DMS153 (cell line): ENCODE data around the gene TCP10L.
"Not testable (repeated sequence)": the region's sequence is repeated elsewhere in the genome, so short reads cannot be mapped to it uniquely, and the experiment has no call there.

Experiments
- DNase-seq: peaks from one replicate; lab custom pipeline; 2025; lab: John Stamatoyannopoulos, UW

TCP10L gene, protein sequence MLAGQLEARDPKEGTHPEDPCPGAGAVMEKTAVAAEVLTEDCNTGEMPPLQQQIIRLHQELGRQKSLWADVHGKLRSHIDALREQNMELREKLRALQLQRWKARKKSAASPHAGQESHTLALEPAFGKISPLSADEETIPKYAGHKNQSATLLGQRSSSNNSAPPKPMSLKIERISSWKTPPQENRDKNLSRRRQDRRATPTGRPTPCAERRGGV

DNA sequence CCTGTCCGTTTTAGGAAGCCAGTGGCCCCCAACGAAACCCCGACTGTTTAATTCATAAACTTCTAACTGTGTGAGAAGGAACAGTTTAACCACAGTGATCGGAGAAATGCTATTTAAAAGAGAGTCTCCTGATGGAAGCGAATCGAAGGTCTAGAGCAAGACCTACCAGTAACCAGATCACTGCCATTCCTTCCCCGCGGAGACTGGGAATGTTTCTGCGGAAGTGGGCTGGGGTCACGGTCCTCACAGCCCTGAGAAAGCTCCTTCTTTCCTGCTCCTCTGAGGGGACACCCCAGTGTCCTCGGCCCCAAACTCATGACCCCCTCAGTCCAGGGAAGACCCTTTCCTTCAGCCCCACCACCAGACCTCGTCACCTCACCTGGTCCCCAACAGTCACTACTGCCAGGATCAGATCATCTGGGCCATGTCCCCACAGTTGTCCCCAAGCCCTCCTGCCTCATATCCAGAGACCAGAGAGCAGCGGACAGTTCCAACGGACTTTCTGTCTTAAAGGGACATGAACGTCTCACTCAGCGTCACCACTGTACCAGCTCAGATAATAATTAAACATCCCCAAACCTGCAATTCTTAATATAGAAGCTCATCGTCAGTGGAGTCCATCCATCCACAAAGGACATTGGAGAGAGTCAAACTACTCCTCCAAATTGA lies at the start of gene TCP10L:
Gene TCP10L, minus strand, starts transcription at position 482 of the 669 bp plus-strand sequence. CDS start 1,219 bp downstream, outside the sequence.
- DNase-seq, result no peak

GRCh38 chr21:32626621-32627196 lies 41.4 kb upstream of the TCP10L start:
- no peak for DNase-seq

DNA sequence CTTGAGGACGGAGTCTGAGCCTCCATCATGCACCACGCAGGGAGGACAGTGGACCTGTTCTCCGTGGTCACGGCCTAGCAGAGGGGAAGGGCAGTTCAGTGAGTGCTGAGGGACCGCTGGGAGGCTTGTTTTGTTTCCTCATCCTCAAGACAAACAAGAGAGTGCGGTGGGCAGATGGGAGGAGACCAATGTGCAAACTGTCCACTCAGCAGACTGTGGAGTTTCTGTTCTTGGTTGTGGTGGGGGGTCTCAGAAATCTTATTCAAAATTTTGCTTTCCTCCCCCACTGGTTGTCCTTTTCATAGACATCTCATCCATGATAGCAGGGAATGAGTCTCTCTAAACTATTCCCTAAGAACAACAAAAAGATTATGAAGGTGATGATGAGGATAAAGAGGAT lies 32.9 kb upstream of the TCP10L start:
- DNase-seq, result not testable (repeated sequence)

DNA sequence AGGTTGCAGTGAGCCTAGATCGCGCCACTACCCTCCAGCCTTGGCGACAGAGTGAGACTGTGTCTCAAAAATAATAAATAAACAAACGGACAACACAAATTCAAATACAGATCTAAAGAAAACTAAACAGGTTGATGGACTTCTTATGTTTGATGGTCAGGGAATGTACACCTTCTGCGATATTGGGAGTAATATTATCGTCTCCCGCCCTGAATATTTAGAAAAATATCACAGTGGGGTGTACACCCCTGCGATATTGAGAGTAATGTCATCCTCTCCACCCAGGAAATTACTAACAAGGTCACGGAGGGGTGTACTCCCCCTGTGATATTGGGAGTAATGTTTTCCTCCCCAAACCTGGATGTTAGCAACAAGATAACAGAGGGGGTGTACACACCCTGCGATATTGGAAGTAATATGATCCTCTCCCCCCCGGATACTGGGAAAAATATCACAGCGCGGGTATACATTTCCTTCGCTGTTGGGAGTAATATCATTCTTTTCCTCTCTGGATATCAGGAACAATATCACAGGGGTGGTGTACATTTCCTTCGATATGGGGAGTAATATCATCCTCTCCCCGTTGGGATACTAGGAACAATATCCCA lies 28.2 kb upstream of the TCP10L start:
- DNase-seq, result no peak

GRCh38 chr21:32612999-32613337 lies 27.6 kb upstream of the TCP10L start:
- DNase-seq, result no peak

DNA sequence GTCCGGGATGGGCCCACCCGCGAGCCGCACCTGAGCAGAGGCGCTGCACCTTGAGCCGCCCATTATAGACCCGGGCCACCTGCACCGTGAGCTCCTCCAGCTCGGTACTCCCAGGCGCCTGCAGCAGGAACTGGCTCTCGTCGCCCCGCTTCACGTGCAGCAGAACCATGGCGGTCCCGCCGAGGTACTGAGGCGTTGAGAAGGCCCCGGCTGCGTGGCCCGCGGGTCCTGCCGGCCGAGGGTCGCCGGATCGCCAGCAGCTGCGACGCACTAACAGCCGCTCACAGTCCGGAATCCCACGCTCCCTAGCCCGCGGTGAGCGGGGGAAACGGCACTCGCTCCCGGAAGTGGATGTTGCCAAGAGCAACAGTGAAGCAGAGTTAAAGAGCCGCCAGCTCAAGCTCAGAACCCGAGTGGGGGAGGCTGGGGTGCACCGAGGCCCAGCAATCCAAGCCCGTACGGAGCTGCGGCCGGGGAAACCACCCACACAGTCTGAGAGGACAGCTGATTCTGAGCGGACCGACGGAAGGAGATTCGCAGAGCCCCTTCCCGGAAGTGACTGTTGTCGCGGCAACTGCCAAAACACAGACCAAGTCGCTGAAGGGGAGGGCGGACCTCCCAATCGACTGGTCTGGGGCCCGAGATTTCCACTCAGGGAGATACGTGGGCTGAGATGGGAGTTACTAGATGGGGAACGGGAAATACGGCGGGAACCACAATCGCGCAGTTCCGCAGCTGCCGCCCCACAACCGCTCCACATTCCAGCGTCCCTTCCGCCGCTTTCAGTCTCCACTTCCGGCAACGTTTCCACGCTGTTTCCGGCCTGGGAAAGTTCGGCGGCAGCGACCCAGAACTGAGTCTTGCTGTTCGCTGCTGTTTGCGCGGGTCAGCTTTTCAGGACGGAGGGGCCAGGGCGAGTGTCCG lies 27.0 kb upstream of the TCP10L start, which contains the start of gene CFAP298:
Gene CFAP298, minus strand, starts transcription at position 303 of the 924 bp plus-strand sequence. Its CDS starts 134 bp downstream, at position 169.
- peak; percentile 69 for DNase-seq

GRCh38 chr21:32611471-32611997 lies 26.2 kb upstream of the TCP10L start:
- no peak for DNase-seq

DNA sequence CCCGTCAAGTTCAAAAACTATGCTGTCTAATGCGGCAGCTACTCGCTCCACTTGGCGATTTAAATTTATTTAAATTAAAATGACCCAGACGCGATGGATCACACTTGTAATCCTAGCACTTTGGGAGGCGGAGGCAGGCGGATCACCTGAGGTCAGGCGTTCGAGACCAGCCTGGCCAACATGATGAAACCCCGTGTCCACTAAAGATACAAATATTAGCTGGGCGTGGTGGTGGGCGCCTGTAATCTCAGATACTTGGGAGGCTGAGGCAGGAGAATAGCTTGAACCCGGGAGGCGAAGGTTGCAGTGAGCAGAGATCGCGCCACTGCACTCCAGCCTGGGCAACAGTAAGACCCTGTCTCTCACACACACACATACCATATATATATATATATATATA lies 25.6 kb upstream of the TCP10L start:
- DNase-seq, result not testable (repeated sequence)

- no peak for DNase-seq
Observed at GRCh38 chr21:32608851-32609250, 23.5 kb upstream of the TCP10L start.

- no peak for DNase-seq
Observed at GRCh38 chr21:32605469-32605868, 20.1 kb upstream of the TCP10L start.

DNA sequence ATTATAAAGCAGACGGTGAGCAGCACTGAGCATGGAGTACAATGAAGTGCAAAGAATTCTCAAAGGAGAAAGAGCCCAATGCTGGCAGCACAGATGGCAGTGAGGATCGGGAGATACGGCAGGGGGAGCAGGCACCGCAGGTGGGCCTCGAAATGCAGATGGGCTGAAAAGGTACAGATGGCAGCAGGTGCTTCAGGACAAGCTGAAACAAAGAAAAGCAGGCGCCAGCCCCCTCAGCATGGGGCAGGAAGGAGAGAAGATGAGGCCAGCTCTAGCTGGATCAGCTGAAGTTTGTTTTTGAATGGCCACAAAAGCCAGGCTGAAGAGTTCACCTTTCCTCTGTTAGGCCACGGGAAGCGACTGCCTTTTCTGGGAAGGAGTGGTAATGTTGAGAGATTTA lies 19.1 kb upstream of the TCP10L start:
- no peak for DNase-seq

- DNase-seq, result no peak
Observed at GRCh38 chr21:32603131-32603530, 17.8 kb upstream of the TCP10L start.

DNA sequence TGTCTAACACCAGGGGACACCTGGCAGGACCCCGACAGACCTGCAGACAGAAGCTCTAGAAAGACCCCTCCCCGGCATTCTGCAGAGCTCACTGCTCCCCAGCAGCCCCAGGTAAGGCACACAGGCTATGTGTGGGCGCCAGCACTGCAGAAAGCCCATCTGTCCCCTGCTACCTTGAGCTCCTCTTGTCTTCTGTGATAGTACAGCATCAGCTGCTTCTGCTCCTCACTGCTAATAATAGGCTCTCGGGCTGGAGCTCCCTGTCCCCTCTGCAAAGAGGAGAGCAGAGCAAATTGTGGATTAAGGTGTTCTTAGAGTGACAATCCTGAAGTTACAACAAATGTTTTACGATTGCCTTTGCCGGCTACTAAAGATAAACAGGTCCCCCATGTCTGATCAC lies 16.8 kb upstream of the TCP10L start:
- no peak for DNase-seq

- no peak for DNase-seq
Observed at GRCh38 chr21:32599526-32599925, 14.2 kb upstream of the TCP10L start.

GRCh38 chr21:32599091-32599490 lies 13.8 kb upstream of the TCP10L start:
- no peak for DNase-seq

- no peak for DNase-seq
Observed at GRCh38 chr21:32597205-32597604, 11.9 kb upstream of the TCP10L start.

- DNase-seq, result no peak
Observed at GRCh38 chr21:32595431-32595830, 10.1 kb upstream of the TCP10L start.

DNA sequence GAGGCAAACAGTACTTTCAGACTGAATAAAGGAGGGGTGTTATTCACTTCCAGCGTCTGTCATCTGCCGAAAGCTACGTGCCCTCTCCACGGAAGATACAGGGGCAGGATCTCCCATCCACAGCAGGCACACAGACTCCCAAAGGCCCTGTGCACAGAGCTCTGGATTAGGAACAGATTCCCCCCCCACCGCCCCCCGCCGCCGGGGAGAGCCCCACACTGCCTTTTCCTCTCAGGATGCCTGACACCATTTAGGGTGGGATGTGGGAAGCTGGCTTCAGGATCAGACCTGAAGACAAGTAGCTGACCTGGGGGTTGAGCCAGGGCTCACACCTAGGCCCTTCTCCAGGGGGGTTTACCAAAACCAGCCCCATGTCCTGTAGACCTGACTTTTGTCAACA lies 8.4 kb upstream of the TCP10L start:
- DNase-seq, result no peak

- no peak for DNase-seq
Observed at GRCh38 chr21:32592929-32593502, 7.7 kb upstream of the TCP10L start.

GRCh38 chr21:32590130-32590529 lies 4.8 kb upstream of the TCP10L start:
- DNase-seq, result no peak

DNA sequence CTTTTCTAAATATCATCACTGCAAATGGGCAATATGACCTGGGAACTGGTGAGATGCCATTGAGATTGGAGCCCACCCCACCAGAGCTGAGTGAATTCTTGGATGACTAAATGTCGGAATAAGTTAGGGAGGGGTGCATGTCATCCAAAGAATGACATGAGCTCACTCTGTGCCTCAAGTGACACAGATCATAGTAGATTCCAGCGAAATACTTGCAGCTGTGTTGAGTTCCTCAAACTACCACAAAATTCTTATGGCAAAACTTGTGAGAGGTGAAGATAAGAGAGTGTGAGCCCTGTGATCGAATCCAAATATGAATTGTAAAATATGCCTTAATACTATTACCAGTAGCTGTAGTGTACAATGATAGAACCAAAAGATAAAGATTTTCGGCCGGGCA lies 2.3 kb upstream of the TCP10L start:
- no peak for DNase-seq
